Chondrocyte (in vitro differentiated cells): Measurements from ENCODE around the gene BCKDHA. TPM values are rescaled to one million over a fixed set of nuclear protein-coding genes. Genes with fewer than 3 reads are reported as not detected.
A peak's percentile ranks its signal among the peaks of the same experiment; 100 is the strongest.
"Not testable (repeated sequence)": the region's sequence is repeated elsewhere in the genome, so short reads cannot be mapped to it uniquely, and the experiment has no call there.

Experiments
- DNase-seq: peaks from one replicate; pipeline ENCODE4 v3.0.0; 2021; ENCODE audit warnings: mixed read lengths, low spot score
- H3K27ac Mint-ChIP-seq: one replicate; pipeline ENCODE4 v1.8.0; 2021; ENCODE audit warnings: mild to moderate bottlenecking, moderate library complexity, mixed read lengths; ENCODE audit not compliant: unreplicated experiment
- H3K27me3 Mint-ChIP-seq: 2 replicates; pipeline ENCODE4 v1.8.0; 2021; ENCODE audit warnings: low read depth, mixed read lengths
- H3K36me3 Mint-ChIP-seq: 2 replicates; pipeline ENCODE4 v1.8.0; 2021; ENCODE audit warnings: low read depth, mixed read lengths
- H3K4me1 Mint-ChIP-seq: 2 replicates; pipeline ENCODE4 v1.8.0; 2021; ENCODE audit warnings: low read depth, mild to moderate bottlenecking, mixed read lengths
- H3K4me3 Mint-ChIP-seq: one replicate; pipeline ENCODE4 v1.8.0; 2021; ENCODE audit warnings: mild to moderate bottlenecking, moderate library complexity, mixed read lengths; ENCODE audit not compliant: unreplicated experiment
- H3K9me3 Mint-ChIP-seq: 2 replicates; pipeline ENCODE4 v1.8.0; 2021; ENCODE audit warnings: low read depth, mixed read lengths
- CTCF ChIP-seq: fragments of 200-600 bp; sonication (generic); IDR thresholded peaks from 2 replicates; pipeline ENCODE4 v1.5.0; 2021; ENCODE audit warnings: antibody characterized with exemption, mild to moderate bottlenecking, moderate library complexity
- total RNA-seq: library from RNA; stranded (reverse); gene quantifications from 3 replicates; pipeline ENCODE4 v1.2.1, GENCODE V29; 2021

BCKDHA gene
- total RNA-seq, 1 donor from 2014 or later: 14.0 TPM

GRCh38 chr19:41363753-41364523, 33.7 kb upstream of the BCKDHA start, which contains the start of gene B9D2:
Gene B9D2, minus strand, starts transcription at chr19:41364149. Its CDS starts 630 bp downstream, at chr19:41363519.
- H3K9me3 Mint-ChIP-seq: no peaks in the 10 kb centered on the region
- H3K4me3 Mint-ChIP-seq: peak within 1 kb of the TSS; percentile 94
- peaks cover 36% of the 10 kb centered on the region for H3K4me1 Mint-ChIP-seq
- no peak for TF ChIP-seq CTCF
- DNase-seq: peak; percentile 98
- H3K27ac Mint-ChIP-seq: peak within 1 kb of the TSS; percentile 100
- H3K27me3 Mint-ChIP-seq: no peaks in the 10 kb centered on the region
- H3K36me3 Mint-ChIP-seq: no peaks in the 10 kb centered on the region

GRCh38 chr19:41364524-41365391, 32.9 kb upstream of the BCKDHA start:
- Mint-ChIP-seq H3K4me1 (peaks cover 36% of the 10 kb centered on the region), H3K27me3 (no peaks in the 10 kb centered on the region), H3K36me3 (no peaks in the 10 kb centered on the region), H3K4me3 (peak overlapping the region; percentile 94), H3K27ac (peak overlapping the region; percentile 100), H3K9me3 (no peaks in the 10 kb centered on the region)
- DNase-seq: no peak
- no peak for TF ChIP-seq CTCF

- Mint-ChIP-seq H3K27me3 (no peaks in the 10 kb centered on the region), H3K4me3 (no peak overlapping the region)
These were observed 31.5 kb upstream of the BCKDHA start for GRCh38 chr19:41366089-41366488.

GRCh38 chr19:41367848-41368301, 29.7 kb upstream of the BCKDHA start:
- peaks cover 35% of the 10 kb centered on the region for H3K4me1 Mint-ChIP-seq
- peak overlapping the region; percentile 94 for H3K27ac Mint-ChIP-seq
- no peak for DNase-seq
- no peak overlapping the region for H3K4me3 Mint-ChIP-seq
- TF ChIP-seq CTCF: no peak
- no peaks in the 10 kb centered on the region for H3K27me3 Mint-ChIP-seq
- no peaks in the 10 kb centered on the region for H3K36me3 Mint-ChIP-seq
- no peaks in the 10 kb centered on the region for H3K9me3 Mint-ChIP-seq

More at GRCh38 chr19:41366089-41366488, 31.5 kb upstream of the BCKDHA start:
- peak; percentile 25 for TF ChIP-seq CTCF
- H3K27ac Mint-ChIP-seq: no peak overlapping the region
- H3K4me1 Mint-ChIP-seq: peaks cover 36% of the 10 kb centered on the region
- no peak for DNase-seq
- H3K36me3 Mint-ChIP-seq: no peaks in the 10 kb centered on the region
- no peaks in the 10 kb centered on the region for H3K9me3 Mint-ChIP-seq

- H3K9me3 Mint-ChIP-seq: no peaks in the 10 kb centered on the region
- TF ChIP-seq CTCF: no peak
- peaks cover 31% of the 10 kb centered on the region for H3K4me1 Mint-ChIP-seq
- DNase-seq: no peak
- no peaks in the 10 kb centered on the region for H3K27me3 Mint-ChIP-seq
- no peak overlapping the region for H3K27ac Mint-ChIP-seq
- H3K4me3 Mint-ChIP-seq: no peak overlapping the region
- H3K36me3 Mint-ChIP-seq: no peaks in the 10 kb centered on the region
These were observed 27.8 kb upstream of the BCKDHA start for GRCh38 chr19:41369769-41370168.

- H3K4me1 Mint-ChIP-seq: peaks cover 32% of the 10 kb centered on the region
- H3K4me3 Mint-ChIP-seq, H3K9me3 Mint-ChIP-seq, H3K27me3 Mint-ChIP-seq, DNase-seq, H3K36me3 Mint-ChIP-seq, H3K27ac Mint-ChIP-seq: not testable (repeated sequence)
These were observed 26.5 kb upstream of the BCKDHA start for GRCh38 chr19:41371119-41371518.
